Measurements from ENCODE around the gene IGSF1.
"Not testable (repeated sequence)": the region's sequence is repeated elsewhere in the genome, so short reads cannot be mapped to it uniquely, and the experiment has no call there.

IGSF1 gene

GRCh38 chrX:131271826-131272225 lies 17.3 kb downstream of the IGSF1 start:
- no peak for DNase-seq (ENCODE audit: low spot score)

- DNase-seq (ENCODE audit: low spot score) = no peak
Observed at GRCh38 chrX:131271274-131271673, 17.8 kb downstream of the IGSF1 start.

GRCh38 chrX:131270080-131270479 lies 19.0 kb downstream of the IGSF1 start:
- DNase-seq (ENCODE audit: low spot score) = no peak

GRCh38 chrX:131264665-131265064 lies 24.4 kb downstream of the IGSF1 start:
- DNase-seq (ENCODE audit: low spot score) = no peak

GRCh38 chrX:131264053-131264452 lies 25.1 kb downstream of the IGSF1 start:
- no peak for DNase-seq (ENCODE audit: low spot score)

GRCh38 chrX:131262738-131263679 lies 26.1 kb downstream of the IGSF1 start:
- DNase-seq (ENCODE audit: low spot score) = no peak

GRCh38 chrX:131262200-131262599 lies 26.9 kb downstream of the IGSF1 start:
- DNase-seq (ENCODE audit: low spot score) = no peak

GRCh38 chrX:131257367-131257766 lies 31.7 kb downstream of the IGSF1 start:
- DNase-seq (ENCODE audit: low spot score) = no peak

- not testable (repeated sequence) for DNase-seq (ENCODE audit: low spot score)
Observed at GRCh38 chrX:131250984-131251738, 37.9 kb downstream of the IGSF1 start.

GRCh38 chrX:131239057-131239456 lies 50.0 kb downstream of the IGSF1 start:
- no peak for DNase-seq (ENCODE audit: low spot score)

- no peak for DNase-seq (ENCODE audit: low spot score)
Observed at GRCh38 chrX:131237363-131237762, 51.7 kb downstream of the IGSF1 start.

- no peak for DNase-seq (ENCODE audit: low spot score)
Observed at GRCh38 chrX:131235768-131236545, 53.1 kb downstream of the IGSF1 start.

- DNase-seq (ENCODE audit: low spot score) = no peak
Observed at GRCh38 chrX:131227608-131228007, 61.5 kb downstream of the IGSF1 start.

GRCh38 chrX:131226591-131226990 lies 62.5 kb downstream of the IGSF1 start:
- no peak for DNase-seq (ENCODE audit: low spot score)

GRCh38 chrX:131225078-131225477 lies 64.0 kb downstream of the IGSF1 start:
- DNase-seq (ENCODE audit: low spot score) = no peak
